NCI-H69 (cell line): ENCODE results near the gene DOCK1.
"Not testable (repeated sequence)": the region's sequence is repeated elsewhere in the genome, so short reads cannot be mapped to it uniquely, and the experiment has no call there.

Experiments
- DNase-seq: peaks from one replicate; lab custom pipeline; 2025; lab: John Stamatoyannopoulos, UW

The DOCK1 gene

DNA sequence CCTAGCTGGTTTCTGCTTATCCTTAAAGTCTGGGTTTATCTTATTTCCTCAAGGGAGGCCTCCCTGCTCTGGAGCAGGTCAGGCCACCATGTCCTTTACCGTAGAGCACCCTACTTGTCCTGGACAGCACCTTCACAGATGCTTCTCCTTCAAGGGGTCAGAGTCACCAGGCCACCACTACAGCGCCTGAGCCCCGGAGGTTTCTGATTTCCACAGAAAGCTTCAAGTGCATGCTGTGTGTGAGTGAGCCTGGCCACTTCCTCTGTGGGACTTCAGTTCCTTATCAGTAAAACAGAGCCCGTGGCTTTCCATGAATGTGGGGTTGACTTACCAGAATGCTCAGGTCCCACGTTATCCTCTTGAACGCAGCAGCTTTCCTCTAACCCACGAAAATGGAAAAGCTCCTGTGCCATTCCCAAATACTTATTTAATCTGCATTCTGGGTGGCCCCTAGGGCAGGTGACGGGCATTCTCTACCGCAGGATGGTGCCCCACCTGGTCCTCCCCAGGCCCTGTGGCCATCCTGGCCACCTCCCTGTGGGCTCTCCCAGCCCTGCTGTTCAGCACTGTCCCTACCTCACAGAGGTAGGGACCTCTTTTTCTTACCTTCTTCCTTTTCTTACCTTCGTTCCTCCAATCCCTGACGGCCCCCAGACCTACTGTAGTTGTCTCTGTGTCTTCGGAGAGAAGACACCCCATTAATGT is 1.4 kb upstream of the DOCK1 start:
- no peak for DNase-seq

DNA sequence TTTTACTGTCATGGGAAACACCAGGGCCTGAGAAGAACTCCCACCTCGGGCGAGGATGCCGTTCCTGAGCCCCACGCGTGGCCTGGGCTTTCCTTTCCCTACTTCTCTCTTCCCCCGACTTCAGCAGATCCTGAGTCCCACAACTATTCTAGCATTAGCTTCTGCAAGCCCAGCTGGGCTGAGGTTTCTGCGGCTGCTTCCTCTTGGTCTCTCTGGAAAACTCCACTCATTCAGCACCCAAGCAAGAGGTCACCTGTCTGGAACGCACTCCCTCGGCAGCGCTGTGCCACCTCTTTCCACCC is 761 bp upstream of the DOCK1 start:
- no peak for DNase-seq

DNA sequence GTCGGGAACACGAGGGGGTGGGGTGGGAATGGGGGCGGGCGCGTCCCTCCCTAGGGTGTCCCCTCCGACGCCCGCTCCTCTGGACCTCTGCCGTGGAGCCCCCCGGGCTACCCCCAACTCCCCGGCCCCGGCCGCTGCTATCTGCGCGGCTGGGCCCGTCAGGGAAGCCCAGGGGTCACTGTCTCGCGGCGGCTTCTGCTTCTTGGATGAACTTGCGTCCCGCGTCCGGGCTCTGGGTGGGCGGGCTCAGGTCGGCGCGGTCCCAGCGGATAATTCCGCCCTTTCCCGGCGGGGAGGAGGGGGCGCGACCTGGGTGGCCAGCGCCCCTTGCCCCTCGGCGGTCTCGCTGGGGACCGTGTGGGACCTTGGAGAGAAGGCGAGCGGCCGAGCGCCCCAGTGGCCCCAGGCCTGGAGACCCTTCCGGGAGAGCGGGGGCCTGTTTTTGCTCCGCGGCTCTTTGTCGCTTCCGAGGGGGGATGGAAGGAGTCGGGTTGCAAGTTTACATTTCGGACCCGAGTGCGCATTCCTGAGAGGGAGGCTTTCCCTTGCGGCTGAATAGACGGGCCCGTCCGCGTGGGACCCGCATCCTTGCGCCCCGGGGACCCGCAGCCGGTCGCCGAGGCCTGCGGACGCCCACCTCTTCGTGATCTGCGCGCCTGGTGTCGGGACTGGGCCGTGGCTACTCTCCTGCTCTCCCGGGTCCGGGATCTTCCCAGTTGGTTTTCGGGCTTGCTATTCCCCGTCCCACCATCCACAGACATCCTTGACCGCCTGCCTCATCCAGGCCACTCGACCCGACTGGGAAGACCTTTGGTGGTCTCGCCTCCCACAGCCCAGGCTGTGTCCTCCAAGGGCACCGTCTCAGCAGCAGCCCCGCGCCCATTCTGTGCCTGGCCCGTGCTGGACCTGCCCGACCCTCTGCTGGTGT is 812 bp downstream of the DOCK1 start:
- DNase-seq: no peak

DNA sequence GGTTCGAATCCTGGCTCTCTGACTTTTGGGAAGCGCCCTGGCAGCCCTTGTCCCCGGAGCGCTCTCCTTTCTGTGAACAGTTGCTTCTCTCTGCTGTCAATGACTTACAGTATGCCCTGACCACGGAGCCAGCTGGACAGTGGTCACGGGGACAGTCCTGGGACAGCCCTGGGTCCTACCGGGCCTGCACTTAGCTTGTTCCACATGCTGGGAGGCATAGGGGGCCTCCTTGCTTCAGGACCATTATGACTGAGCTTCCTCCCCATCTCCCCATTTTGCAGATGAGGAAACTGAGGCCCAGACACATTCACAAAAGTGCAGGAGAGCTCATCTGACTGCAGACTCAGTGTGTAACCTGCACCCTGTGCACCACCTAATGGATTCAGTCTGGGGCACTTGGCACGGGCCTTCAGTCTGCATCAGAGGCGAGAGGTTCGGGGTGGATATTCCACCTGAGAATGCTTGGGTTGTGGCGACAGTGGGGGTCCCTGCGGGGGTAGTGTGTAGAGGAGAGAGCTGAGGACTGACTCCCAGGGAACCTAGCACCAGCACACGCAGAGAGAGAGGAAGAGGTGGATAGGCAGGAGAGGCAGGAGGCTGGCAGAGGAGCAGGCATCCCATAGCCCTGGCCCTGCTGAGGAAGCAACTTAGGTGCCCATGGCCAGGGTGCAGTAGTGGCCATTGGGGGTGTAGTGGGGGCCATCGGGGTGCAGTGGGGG is 1.6 kb downstream of the DOCK1 start:
- DNase-seq: no peak

DNA sequence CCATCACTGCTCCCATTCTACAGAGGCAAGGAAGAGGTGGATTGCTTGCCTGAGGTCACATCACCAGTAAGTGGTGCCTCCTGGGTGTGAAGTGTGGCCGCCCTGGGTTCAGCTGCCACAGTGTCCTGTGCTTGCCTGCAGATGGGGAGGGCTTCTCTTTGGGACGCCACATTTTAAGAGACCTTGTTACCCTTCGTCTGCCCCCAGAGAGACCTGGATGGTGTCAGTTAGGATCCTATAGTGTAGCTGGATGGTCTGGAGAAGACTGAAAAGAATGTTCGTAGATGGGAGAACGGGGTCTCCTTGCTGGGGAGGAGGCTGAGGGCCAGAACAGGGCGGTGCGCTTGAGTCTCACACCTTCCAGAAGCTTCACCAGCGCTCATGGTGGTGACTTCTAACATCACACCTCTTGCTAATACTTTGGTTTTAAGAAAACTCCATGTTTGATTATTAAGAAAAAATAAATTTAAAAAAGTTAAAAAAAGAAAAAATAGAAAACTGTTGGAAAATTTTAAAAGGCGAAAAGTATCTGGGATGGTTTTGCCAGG is 2.3 kb downstream of the DOCK1 start:
- DNase-seq: no peak

DNA sequence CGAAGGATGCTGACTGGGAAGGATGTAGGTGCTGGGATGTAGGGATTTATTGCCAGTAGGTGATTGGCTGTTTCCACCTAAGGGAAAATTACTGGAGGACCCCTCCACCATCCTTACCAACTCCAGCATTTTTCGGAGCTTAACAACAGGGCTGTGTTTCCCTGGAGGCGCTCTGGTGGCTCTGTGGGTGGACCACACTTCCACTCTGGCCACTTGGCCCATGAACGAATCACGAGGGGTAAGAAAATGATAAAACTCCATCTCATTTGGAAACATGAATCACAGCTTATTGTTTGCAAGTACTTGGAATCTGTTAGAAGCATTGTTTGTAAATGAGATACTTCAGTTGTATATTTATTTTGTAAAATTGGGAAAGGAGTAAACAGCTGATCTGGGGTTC is 3.0 kb downstream of the DOCK1 start:
- DNase-seq: no peak

DNA sequence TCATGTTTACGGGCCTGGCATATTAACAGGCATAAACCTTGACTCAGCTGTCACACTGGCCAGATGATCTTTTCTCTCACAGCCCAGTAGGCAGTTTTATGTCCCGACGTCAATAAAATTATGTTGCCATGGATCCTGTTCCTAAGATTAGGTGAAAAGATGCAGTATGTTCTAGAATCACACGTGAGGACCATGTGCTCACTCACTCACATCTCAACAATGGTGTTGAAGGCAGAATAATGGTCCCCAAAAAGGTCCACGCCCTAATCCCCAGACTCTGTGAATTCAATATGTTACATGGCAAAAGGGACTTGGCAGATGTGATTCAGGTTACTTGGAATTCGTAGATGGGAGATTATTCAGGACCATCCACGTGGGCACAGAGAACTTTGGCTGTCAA is 3.5 kb downstream of the DOCK1 start:
- DNase-seq: no peak

DNA sequence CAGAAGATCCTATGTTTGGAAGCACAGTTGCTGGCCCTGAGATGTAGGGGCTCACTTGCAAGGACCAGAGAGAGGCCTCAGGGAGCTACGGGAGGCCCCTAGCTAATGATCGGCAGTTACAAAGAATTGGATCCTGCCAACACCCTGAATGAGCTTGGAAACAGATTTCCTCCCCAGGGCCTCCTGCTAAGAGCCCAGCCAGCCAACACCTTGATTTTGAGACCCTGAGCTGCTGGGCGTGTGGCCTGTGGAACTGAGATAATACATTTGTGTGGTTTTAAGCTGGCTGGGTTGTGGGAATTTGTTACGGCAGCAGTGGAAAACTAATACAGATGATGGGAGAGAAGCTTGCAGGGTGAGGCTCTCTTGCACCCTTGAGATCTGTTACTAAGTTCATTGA is 3.9 kb downstream of the DOCK1 start:
- no peak for DNase-seq

DNA sequence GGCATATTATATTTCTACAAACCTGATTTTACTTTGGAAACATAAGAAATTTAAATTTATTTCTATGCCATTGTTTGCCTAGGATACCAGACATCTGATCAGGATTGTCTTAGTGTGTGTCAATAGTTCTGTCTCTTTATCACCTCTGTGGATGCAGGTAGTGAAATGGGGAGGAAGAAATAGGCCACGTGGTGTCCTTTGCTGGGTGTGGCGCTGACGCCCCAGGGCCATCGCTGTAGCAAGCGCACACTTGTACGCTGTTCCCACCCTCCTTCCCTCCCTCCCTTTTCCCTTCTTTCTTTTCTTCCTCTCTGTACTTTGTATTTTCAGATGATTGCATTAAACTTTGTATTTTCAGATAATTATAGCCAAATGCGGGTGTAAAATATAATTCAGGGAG is 5.0 kb downstream of the DOCK1 start:
- DNase-seq: no peak

DNA sequence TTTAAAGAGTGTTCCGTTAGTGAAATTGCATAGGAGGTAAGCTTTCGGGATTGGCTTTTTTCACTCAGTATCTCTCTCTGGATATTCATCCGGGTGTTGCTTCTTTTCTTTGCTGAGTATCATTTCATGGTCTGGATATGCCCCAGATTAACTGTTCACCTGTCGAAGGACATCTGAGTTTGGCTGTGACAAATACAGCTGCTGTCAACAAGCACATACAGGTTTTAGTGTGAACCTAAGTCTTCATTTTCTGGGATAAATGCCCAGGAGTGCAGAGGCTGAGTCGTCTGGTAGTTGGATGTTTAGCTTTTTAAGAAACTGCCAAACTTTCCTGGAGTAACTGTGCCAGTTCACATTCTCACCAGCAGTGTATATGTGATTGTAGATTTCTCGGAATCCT is 5.6 kb downstream of the DOCK1 start:
- DNase-seq: no peak

DNA sequence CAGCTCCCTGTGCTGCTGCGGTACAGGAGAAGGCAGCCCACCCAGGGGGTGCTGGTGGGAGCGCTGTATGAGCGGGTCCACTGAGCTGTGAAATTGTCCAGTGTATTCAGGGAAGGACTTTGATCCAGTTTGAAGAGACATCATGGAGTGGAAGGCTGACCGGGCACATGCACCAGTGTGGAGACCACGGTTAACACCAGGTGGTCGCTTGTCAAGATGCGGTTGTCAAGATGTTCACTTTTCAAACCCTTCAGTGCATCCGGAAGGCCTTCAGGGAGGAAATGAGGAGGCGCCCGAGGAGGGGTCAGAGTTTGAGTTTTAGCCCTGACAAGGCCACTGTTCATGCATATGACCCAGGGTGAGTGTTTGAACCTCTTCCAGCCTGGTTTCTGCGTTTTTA is 6.1 kb downstream of the DOCK1 start:
- no peak for DNase-seq

DNA sequence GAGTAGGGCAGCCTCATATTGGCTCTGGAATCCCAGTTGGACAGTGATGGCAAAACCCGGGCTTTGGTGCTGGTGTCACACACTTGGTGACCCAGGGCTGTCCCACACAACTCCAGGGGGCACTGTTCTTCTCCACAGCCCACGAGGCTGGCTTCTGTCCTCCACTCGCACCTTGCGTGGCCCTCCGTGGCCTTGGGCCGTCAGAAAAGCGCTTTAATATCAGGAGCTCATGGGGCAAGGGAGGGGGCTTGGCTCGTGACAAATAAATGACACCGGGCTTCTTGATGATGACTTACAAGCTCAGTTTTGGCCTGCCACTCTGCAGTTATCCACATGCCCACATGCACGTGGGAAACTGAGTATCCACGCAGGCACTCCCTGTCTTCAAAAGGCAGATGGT is 8.1 kb downstream of the DOCK1 start:
- no peak for DNase-seq

DNA sequence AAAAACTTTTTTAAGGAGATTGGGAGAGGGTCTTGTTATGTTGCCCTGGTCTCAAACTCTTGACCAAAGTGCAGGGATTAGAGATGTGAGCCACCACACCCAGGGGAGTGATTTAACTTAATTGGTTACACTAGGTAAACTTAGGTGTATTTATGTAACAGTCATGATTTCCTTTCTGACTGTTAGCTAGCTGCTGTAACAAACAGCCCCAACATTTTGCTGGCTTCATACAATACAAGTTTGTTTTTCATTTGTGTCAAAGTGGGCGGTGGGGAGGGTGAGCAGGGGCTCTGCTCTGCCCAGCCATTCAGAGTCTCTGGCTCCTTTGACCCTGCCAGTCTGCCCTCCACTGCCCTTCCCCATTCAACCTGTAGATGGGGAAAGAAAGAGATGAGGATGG is 9.3 kb downstream of the DOCK1 start:
- no peak for DNase-seq

DNA sequence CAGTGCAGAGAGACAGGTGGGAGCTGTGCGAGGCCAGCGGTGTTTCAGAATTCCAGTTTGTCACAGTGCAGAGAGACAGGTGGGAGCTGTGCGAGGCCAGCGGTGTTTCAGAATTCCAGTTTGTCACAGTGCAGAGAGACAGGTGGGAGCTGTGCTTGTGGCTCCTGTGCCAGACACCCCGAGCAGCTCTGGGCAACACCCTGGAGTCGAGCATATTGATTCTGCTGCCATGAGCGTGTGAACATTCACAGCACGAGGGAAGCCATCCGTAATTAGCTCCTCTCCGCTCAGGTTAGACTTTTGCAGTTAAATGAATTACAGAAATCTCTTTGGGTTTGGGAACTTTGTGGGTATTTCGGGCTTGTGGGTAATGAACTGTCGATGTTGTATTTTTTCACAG is 11.7 kb downstream of the DOCK1 start:
- not testable (repeated sequence) for DNase-seq

DNA sequence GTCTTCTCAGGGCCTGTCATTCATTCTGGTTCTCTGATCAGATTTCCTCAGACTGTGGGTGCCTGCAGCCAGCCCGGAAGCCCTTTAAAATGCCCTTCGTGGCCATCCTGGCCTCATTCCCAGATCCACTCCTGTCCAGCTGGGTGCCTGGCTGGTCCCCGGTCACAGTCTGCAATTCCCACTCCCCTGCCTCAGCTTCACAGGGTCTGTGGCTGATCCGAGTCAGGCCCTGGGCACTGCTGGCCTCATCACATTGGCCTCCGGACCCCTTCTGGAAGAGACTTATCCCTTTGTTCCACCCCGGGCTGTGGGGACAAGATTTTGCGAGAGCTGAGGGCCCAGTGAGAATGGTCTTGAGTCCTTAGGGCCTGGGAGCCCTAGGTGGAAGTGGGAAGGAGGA is 12.1 kb downstream of the DOCK1 start:
- no peak for DNase-seq

DNA sequence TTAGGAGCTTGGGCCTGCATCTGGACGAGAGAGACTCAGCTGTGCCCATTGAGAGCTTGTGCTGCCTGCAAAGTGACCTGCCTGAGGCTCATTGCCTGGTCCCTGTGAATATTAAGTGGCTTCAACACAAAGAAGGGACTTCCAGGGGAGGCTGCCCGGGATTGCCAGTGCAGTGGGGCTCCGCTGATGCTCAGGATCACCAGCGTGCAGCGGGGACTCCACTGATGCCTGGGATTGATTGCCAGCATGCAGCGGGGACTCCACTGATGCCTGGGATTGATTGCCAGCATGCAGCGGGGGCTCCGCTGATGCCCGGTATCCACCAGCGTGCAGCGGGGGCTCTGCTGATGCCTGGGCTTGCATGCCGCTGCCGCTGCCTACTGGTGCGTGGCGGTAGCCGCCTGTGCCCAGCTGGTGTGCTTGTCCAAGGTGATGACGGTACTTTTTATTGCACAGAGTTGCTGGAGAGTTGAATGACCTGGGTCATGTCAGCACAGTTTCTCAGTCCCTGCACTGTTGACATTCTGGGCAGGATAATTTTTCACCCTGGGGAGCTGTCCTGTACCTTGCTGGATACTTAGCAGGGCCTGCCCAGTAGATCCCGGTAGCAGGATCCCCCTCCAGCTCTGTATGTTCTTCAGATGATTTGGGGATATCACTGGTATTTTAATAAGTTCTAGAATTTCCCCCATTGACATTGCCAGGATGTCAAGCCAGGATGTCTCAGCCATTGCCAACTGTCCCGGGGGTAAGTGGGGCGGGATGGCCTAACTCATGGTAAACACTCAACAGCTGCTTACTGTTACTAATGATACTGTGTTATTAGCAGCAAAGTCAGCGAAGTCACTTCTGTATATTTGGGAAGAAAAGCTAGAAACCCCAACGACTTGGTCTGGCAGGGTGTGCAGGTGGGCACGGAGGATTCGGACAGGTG is 13.0 kb downstream of the DOCK1 start:
- DNase-seq: no peak

DNA sequence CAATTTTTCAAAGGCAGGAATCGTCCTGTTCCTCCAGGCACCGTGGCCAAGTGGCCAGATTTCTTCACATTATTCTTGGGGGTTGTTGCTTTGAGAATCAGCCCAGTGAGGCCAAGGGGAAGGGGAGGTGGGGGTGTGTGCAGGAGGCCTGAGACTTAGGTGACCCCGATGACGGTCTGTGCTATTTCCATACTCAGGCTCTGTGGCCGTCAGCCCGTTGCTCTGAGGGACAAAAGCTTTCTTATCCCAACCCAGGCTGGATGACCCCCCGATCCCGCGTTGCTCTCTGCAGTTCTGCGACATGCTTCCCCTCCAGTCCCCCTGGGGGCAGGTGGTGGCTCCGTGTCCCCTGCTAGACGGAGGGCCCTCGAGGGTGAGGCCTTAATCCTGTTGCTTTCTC is 14.2 kb downstream of the DOCK1 start:
- no peak for DNase-seq

DNA sequence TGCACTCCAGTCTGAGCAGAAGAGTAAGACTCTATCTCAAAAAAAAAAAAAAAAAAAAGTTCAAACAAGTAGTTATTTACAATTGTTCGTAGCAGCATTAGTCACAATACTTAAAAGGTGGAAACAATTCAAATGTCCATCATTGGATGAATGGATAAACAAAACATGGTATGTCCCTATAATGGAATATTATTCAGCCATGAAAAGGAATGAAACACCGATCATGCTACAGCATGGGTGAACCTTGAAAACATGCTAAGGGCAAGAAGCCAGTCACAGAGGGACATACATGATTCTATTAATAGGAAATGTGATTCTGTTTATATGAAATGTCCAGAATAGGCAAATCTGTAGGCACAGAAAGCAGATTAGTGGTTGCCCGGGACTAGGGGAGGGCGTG is 15.9 kb downstream of the DOCK1 start:
- DNase-seq: no peak

DNA sequence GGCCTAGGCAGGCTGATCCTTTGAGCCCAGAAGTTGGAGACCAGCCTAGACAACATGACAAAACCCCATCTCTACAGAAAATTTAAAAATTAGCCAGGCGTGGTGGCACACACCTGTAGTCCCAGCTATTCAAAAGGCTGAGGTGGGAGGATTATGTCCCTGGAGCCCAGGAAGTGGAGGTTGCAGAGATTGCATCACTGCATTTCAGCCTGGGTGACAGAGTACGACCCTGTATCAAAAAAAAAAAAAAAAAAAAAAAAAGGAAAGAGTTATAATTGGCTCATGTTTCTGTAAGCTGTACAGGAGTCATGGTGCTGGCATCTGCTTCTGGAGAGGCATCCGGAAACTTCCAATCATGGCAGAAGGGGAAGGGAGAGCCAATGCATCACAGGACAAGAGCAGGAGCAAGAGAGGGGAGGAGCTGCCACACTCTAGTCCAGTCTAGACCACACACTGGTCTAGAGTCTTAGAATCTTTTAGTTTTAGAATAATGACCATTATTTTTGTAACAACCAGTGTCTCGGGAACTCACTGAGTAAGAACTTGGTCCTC is 16.8 kb downstream of the DOCK1 start:
- DNase-seq: no peak

DNA sequence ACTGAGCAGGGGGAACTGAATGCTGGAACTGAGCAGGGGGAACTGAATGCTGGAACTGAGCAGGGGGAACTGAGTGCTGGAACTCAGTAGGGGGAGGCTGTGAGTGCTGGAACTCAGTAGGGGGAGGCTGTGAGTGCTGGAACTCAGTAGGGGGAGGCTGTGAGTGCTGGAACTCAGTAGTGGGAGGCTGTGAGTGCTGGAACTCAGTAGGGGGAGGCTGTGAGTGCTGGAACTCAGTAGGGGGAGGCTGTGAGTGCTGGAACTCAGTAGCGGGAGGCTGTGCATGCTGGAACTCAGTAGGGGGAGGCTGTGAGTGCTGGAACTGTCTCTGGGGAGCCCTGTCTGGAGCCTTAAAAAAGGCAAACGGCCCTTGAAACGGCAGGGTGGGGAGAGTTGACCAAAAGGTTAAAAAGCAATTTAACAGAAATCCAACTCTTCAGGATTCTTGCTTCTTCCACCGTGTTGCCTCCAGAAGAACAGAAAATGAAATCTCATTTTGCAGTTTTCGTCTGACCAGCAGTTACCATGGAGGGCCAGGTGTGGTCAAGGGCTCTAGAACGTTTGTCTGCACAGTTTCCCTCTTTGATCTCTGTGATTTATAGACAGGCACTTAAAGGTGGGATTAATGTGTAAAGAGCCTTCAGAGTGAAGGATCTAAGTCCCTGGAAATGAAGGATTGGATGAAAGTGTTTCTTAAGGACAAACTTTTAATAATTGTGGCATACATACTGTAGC is 19.1 kb downstream of the DOCK1 start:
- DNase-seq: no peak

DNA sequence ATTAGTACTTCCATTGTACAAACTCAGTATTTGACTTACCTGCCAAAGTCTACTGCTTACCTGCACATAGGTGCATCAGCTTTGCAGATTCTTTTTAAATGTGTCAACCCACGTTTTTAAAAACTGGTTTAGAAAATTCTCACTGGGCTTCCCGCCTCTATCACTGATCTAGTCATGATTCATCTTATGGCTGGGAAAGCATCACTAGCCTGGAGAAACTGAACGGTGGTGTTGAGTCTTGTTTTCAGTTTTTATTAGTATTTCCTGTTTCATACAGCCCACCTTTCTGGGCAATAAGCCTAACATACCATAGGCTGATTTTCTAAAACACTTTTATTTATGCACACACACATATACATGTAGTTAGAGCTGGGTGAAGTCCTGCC is 19.7 kb downstream of the DOCK1 start:
- no peak for DNase-seq
